ENCODE data around the gene RNF112. TPM values are rescaled to one million over a fixed set of nuclear protein-coding genes. Genes with fewer than 3 reads are reported as not detected.

The RNF112 gene
- total RNA-seq, 1 experiment from 2014 or later, result 0.81 TPM

- H3K4me3 Mint-ChIP-seq, result peak overlapping the region; percentile 5 to 38; a peak in 3 of 5 replicates
- H3K23me2 ChIP-seq (ENCODE audit: insufficient read length, low read depth, low read length, poor library complexity, severe bottlenecking), result peaks cover 7% of the 10 kb centered on the region
- no peak overlapping the region for H4K91ac ChIP-seq (ENCODE audit: insufficient read length, low read depth, low read length)
- H3K4me1 ChIP-seq (ENCODE audit: insufficient read depth, low read length), result peaks cover 2% of the 10 kb centered on the region; the same call in 1 of the 2 replicates
- H3K23ac ChIP-seq (ENCODE audit: insufficient read length, low read depth, low read length), result no peak overlapping the region
- TF ChIP-seq CTCF (conservative IDR thresholded peaks at IDR 0.05), result no peak
- H2BK5ac ChIP-seq (ENCODE audit: insufficient read length, low read length), result no peak overlapping the region
- peaks cover 13 to 22% (median 18%) of the 10 kb centered on the region in 3 experiments; a peak in 6 of 7 replicates for H3K36me3 Mint-ChIP-seq (ENCODE audit: insufficient read depth in 1 of 3, low read depth in 3 of 3)
- no peak overlapping the region for H2BK15ac ChIP-seq (ENCODE audit: low read depth, low read length)
- H3K27me3 Mint-ChIP-seq (ENCODE audit: low read depth), result no peaks in the 10 kb centered on the region
- H2BK12ac ChIP-seq (ENCODE audit: insufficient read length, low read depth, low read length), result no peak overlapping the region
- DNase-seq, result no peak
- peak overlapping the region in 1 of 3 experiments; percentile 28; a peak in 1 of 7 replicates for H3K27ac Mint-ChIP-seq
- H3K9me3 ChIP-seq (ENCODE audit: control insufficient read depth, low read depth, low read length), result no peaks in the 10 kb centered on the region
- no peaks in the 10 kb centered on the region for H4K20me1 ChIP-seq (ENCODE audit: control insufficient read depth, insufficient read depth, insufficient read length)
- H3T11ph ChIP-seq (ENCODE audit: low read length), result no peak overlapping the region
- H3K27me3 ChIP-seq (ENCODE audit: insufficient read depth, low read length), result no peaks in the 10 kb centered on the region
- H2AFZ ChIP-seq (ENCODE audit: low read length), result no peak overlapping the region
- H3K9me3 Mint-ChIP-seq, result no peaks in the 10 kb centered on the region
- H3K4me2 ChIP-seq (ENCODE audit: insufficient read depth, insufficient read length, low read length), result no peak overlapping the region
- H3K9ac ChIP-seq (ENCODE audit: extremely low read depth, insufficient read length, low read length), result no peak overlapping the region
- H3K56ac ChIP-seq (ENCODE audit: insufficient read length, low read depth, low read length), result no peak overlapping the region
- H3K4me1 Mint-ChIP-seq, result peaks cover 13 to 29% of the 10 kb centered on the region in 2 experiments
- no peak overlapping the region for H3K18ac ChIP-seq (ENCODE audit: insufficient read length, low read depth, low read length)
- no peak overlapping the region for H3K27ac ChIP-seq (ENCODE audit: insufficient read length, low read depth, low read length)
- no peak overlapping the region for H3K14ac ChIP-seq (ENCODE audit: insufficient read depth, low read length)
- no peak overlapping the region for H2AK5ac ChIP-seq (ENCODE audit: insufficient read length, low read length)
- H3K79me2 ChIP-seq (ENCODE audit: insufficient read depth, low read length), result peaks cover 4% of the 10 kb centered on the region; the same call in 1 of the 2 replicates
- H3K79me1 ChIP-seq (ENCODE audit: insufficient read depth, low read depth, low read length, poor library complexity, severe bottlenecking), result peaks cover 6% of the 10 kb centered on the region
- H4K5ac ChIP-seq (ENCODE audit: insufficient read length, low read depth, low read length), result no peak overlapping the region
- no CpG with 5 or more reads among the region's 1 CpG for WGBS (ENCODE audit: extremely low coverage, insufficient read length, low lambda C conversion rate)
- H4K8ac ChIP-seq (replicated peaks; ENCODE audit: insufficient read length, low read depth, low read length), result no peak overlapping the region
- H2BK20ac ChIP-seq (ENCODE audit: low read depth, low read length, poor library complexity, severe bottlenecking), result no peak overlapping the region
- H2BK120ac ChIP-seq (ENCODE audit: low read depth, low read length, poor library complexity, severe bottlenecking), result no peak overlapping the region
- H3K4ac ChIP-seq (ENCODE audit: low read depth, low read length), result no peak overlapping the region
Observed at GRCh38 chr17:19375732-19376131, 35.3 kb upstream of the RNF112 start.

Measured in H9 (cell line).